Measurements from ENCODE around the gene PKP4.
"Not testable (repeated sequence)": the region's sequence is repeated elsewhere in the genome, so short reads cannot be mapped to it uniquely, and the experiment has no call there.

The PKP4 gene

DNA sequence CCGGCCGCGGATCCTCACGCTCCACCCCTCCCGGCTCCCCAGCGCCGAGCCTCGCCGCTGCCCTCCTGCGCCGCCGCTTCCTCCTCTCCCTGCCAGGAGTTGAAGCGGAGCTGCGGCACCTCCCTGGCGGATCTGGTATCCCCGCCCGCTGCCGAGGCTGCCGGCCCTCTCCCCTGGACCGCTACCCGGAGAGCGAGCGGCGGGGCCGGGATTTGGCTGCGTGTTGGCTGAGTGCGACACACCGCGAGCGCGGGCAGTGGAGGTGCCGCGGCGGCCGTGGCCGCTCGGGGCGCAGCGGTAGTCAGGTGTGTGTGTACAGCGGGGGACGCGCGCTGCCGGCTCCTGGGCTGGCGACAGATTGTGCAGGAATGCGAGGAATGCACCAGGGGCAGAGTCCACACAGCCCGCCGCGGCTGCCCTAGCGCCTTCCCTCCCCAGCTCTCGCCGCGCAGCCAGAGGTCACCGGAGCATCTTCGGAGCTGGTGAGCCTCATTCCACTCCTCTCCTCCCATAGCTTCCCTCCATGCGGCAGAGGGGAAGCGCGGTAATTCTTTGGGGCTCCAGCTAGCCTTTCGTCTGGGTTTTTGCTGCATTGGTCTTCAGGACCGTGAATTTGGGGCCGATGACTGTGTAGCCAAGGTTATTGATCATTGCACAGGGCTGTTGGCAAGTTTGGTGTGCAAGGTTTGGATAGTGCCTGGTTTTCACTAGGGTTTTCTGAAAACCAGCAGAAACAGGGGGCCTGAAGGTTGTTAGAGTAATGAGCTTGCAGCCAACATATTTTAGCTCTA is 1.3 kb downstream of the PKP4 start:
- no peak for FAIRE-seq
- TF ChIP-seq POLR2A (IDR thresholded peaks at IDR 0.05; ENCODE audit: low read depth, low read length), result 0 out of 2 replicates have a peak, but pooled peaks have one; percentile 12
- peak; percentile 68 for DNase-seq (ENCODE audit: insufficient read length, low spot score)

DNA sequence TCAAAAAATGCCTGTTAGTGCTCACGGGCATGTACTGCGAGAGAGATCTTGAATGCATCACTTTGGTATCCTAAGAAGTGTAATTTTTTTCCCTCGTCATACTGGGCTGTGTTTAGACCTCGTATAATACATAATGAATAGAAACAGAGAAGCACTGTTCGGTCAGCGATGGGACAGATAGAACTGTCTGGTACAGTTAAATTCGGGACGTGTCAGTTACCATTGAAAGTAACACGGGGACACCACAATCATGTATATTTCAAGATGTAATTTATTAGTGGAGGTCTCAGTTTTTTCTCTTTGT is 1.8 kb downstream of the PKP4 start:
- DNase-seq (ENCODE audit: insufficient read length, low spot score), result no peak

DNA sequence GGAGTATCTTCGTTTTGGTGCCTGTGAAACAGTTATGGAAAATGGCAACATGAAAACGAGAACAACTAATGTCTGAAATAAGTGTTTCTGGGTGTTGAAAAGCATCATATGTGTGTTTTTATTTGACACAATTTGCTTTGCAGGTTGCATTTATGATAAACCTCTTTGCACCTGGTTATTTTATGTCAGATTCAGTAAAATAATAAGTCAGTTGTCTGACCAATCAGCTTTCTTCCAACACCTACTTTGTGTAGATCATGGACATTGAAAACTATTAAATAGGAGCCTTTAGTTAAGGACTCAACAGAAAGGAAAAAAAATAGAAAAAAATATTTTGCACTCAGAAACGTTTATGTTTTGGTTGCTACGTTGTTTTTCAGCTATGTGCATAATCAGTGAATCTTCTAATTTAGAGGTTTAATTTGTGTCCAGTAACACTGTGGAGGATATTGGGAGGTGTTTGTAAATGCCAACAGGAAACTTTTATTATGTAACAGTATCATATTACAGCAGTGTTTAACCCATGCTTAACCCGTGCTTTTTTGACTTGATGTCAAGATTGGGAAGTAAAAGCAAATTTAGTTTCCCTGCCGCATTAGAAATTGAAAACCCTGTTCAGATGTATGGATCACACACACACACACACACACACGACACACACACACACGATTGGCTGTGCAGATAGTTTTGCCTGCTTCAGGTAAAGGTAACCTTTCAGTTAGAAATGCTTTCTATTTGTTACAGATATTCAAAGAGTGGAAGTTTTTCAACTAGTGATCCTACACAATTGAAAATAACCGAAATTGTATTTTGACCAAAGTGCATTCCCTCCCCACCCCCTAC is 2.6 kb downstream of the PKP4 start:
- no peak for DNase-seq (ENCODE audit: insufficient read length, low spot score)
- TF ChIP-seq POLR2A (IDR thresholded peaks at IDR 0.05; ENCODE audit: low read depth, low read length), result no peak
- FAIRE-seq, result peak; percentile 6

More for the DNA sequence above, 1.8 kb downstream of the PKP4 start:
- no peak for FAIRE-seq
- TF ChIP-seq POLR2A (IDR thresholded peaks at IDR 0.05; ENCODE audit: low read depth, low read length), result no peak

DNA sequence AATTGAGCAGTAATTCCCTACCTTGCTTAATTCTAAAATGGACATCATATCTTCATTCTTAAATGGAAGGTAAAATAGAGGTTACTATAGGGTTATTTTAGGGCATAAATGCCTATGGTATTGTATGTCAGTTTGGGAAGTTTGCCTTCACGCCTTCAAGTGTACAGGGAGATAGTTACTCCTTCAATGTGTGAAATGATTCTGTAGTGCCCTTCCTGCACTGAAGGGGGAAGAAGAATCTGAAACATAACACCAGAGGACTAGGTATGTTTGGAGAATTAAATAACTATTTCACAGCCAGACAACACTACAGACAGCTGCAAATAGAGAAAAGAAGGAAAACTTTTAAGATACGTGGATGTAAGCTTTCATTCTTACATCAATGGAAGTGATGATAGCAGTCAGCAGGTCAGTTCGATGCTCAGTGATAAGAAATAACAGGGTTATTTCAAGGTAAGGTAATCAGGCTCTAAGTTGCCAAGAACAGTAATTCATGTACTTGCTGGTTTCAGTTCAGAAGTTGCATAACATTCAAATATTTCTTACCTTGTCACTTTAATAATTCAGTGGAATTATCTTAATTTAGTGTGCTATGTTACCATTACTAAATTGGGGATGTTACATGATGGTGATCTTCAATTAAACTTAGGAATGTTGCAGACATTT is 4.0 kb downstream of the PKP4 start:
- no peak for TF ChIP-seq POLR2A (IDR thresholded peaks at IDR 0.05; ENCODE audit: low read depth, low read length)
- FAIRE-seq (peak; percentile 70), DNase-seq (ENCODE audit: insufficient read length, low spot score) (no peak)

DNA sequence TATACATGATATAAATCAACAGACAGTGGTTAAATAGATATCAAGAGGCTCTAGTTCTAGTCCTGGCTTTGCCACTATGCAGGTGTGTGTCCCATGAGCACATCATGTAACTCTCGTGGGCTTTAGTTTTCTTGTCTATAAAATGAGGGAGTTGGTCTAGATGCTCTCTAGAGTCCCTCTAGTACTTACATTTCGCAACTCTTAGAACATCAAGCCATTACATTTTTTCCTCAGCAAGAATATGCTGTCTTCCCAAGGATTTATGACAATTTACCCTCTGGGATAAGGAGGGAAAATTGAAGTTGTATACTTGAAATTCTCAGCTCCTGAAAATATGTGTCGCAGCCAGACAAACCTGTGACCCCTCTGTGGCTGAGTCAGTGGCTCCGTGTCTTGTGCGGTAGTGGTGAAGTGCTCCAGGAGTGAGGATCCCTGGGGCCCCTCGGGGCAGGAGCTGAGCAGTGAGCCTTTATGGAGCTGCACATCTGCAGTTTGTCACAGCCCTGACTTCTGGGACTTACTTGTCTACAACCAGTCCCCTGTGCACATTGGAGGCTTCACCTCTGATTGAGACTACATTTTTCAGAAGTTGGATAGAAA is 6.8 kb downstream of the PKP4 start:
- no peak for TF ChIP-seq POLR2A (IDR thresholded peaks at IDR 0.05; ENCODE audit: low read depth, low read length)
- DNase-seq (ENCODE audit: insufficient read length, low spot score), result no peak
- FAIRE-seq, result no peak

DNA sequence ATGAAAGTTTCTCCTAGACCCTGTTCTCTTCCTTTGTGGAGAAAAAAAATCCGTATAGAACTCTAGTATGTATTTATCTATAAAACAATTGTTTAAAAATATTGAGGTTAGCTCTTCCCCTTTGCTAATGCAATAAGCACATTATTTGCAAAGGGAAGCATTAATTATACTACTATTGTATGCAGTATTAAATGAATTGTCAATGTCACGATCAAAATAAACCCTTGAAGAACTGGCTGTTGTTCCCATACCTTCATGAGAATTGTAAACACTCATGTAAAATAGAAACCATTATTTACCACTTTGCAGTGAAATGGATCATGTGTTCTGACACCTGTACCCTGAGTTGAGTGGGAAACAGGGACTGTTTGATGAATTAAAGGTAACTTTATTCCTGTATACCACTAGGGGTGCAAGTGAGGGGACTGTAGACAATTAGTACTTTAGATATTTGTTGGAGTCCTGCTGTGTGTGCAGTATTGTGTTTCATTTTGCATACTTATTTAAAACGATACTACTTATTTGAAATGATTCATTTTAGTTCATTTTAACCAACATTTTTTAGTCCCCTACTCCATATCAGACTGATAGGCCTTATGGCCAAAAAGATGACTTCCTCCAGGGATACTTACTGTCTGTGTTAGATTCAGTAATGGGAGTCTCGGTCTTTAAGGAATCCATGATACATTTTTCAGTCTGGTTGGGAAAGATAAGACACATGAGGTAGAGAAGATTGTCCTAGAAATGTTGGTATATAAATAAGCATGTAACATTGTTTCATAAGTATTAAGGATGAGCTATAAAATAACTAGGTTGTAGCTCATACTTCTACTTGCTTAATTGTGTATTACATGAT is 7.9 kb downstream of the PKP4 start:
- TF ChIP-seq POLR2A (IDR thresholded peaks at IDR 0.05; ENCODE audit: low read depth, low read length), result no peak
- peak; percentile 43 for FAIRE-seq
- DNase-seq (ENCODE audit: insufficient read length, low spot score), result no peak

DNA sequence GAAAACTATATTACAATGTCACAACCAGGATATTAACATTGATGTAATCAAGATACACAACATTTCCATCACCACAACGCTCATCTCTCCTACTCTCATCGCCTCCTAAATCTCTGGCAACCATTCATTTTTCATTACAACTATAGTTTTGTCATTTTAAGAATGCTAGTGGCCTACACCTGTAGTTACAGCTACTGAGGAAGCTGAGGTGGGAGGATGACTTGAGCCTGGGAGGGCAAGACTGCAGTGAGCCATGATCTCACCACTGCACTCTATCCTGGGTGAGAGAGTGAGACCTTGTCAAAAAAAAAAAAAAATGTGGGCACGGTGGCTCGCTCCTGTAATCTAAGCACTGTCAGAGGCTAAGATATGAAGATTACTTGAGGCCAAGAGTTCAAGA is 10.5 kb downstream of the PKP4 start:
- FAIRE-seq (peak; percentile 43), DNase-seq (ENCODE audit: insufficient read length, low spot score) (no peak)
- TF ChIP-seq POLR2A (IDR thresholded peaks at IDR 0.05; ENCODE audit: low read depth, low read length), result no peak

DNA sequence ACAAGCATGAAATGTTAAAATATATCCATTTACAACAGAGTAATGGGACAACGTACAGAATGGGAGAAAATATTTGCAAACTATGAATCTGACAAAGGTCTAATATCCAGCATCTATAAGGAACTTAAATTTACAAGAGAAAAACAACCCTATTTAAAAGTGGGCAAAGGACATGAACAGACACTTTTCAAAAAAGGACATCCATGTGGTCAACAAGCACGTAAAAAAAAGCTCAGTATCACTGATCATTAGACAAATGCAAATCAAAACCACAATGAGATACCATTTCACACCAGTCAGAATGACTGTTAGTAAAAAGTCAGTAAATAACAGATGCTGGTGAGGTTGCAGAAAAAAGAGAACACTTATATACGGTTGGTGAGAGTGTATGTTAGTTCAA is 16.1 kb downstream of the PKP4 start:
- not testable (repeated sequence) for FAIRE-seq; DNase-seq (ENCODE audit: insufficient read length, low spot score)

DNA sequence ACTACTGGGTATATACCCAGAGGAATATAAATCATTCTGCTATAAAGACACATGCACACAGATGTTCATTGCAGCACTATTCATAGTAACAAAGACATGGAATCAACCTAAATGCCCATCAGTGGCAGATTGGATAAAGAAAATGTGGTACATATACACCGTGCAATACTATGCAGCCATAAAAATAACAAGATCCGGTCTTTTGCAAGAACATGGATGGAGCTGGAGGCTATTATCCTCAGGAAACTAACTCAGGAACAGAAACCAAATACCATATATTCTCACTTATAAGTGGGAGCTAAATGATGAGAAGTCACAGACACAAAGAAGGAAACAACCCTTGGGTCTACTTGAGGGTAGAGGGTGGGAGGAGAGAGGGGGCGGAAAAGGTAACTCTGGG is 16.5 kb downstream of the PKP4 start:
- not testable (repeated sequence) for DNase-seq (ENCODE audit: insufficient read length, low spot score); FAIRE-seq

DNA sequence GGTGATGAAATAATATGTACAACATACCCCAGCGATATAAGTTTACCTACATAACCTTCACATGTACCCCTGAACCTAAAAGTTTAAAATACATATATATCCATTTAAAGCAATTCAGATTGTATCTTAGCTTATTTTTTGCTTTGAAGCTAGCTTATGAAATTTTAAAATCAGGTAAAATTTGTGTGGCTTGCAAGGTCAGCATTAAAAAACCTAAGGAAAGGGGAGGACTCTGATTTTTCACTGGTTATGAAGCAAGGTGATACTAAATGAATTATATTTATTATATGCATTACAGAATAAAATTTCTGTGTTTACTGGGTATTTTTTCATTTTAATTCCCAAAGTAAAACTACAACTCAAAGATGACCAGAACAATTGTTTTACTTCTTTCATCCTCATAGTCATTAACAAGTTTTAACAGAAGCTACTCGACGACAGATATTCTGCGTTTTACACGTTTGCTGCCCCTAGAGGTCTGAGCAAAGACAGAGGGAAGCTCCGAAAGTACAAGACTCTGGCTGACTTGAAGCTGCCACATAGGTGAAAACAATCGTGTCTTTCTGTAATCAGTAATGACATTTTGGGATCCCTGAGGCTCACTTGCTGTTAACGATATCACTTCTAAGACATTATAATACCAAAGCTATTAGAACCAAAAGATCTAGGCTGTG is 17.1 kb downstream of the PKP4 start:
- no peak for DNase-seq (ENCODE audit: insufficient read length, low spot score)
- TF ChIP-seq POLR2A (IDR thresholded peaks at IDR 0.05; ENCODE audit: low read depth, low read length), result no peak
- FAIRE-seq, result peak; percentile 65

DNA sequence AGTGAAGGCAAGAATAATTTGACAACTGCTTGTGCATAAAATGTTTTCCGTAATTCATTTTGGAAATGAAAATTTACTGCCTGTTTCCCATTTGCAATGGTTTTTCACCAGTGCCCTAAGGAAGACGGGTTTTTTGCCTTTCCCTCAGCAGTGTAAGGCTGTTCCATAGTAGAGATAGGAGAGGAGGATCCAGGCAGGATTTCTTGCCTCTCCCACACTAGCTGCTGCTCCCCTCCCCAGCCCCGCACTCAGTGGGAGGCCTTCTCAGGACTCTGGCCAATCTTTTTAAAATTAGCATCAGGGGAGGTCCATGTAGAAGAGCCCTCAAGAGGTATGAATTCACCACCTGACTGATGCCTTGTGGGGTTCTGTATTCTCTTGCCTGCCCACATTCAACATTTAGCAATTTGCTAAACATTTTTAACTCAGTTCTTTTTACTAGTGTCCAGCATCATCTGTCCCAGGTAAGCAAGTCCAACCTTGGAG is 17.8 kb downstream of the PKP4 start:
- not testable (repeated sequence) for FAIRE-seq; DNase-seq (ENCODE audit: insufficient read length, low spot score)

DNA sequence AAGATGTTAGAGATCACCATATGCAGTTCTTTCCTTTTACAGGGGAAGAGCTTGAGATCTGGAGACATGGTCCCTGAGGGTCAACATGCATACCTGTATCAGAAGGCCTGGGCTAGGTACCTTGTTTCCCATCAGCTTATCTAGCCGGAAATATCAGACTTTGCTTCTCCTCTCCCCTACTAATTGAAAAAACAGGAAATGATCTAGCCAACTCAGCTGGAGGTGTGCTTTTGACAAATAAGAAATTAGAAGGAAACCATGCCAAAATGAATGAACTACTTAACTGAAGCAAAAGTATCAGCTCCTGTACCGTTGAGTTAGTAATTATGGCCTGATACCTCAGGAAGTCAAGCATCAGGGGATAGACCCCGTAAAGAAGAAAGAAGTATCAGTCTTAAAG is 20.4 kb downstream of the PKP4 start:
- DNase-seq (ENCODE audit: insufficient read length, low spot score) (no peak), FAIRE-seq (peak; percentile 60)
- TF ChIP-seq POLR2A (IDR thresholded peaks at IDR 0.05; ENCODE audit: low read depth, low read length), result no peak

DNA sequence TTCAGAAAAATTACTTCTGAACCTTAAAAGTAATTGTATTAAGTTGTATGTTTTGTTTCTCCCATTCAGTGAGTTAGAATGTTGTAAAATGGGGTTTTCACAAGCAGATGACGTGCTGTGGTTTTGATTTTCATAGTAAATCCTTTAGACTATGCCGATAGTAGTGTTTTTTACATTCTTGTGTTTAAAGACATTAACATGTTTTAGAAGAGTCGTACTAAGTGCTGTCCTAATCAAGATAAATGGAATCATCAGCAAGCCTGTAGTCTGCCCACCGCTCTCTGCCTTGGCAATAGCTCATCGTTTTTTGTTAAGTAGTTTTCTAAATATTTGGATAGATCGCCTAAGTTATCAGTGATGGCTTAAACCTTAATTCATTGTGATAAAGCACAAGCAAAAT is 21.5 kb downstream of the PKP4 start:
- FAIRE-seq (no peak), DNase-seq (ENCODE audit: insufficient read length, low spot score) (no peak)
- no peak for TF ChIP-seq POLR2A (IDR thresholded peaks at IDR 0.05; ENCODE audit: low read depth, low read length)

Measured in H54 (cell line).